ENCODE measurements around the gene OAS3.
"Not testable (repeated sequence)": the region's sequence is repeated elsewhere in the genome, so short reads cannot be mapped to it uniquely, and the experiment has no call there.

OAS3 gene

GRCh38 chr12:112985642-112986290 is 47.5 kb downstream of the OAS3 start:
- no peak overlapping the region for H3K4me3 ChIP-seq (ENCODE audit: low read depth, low read length)
- POLR2A ChIA-PET: no interaction called here
- no peak for DNase-seq (ENCODE audit: low read depth, low spot score)
- no peak for TF ChIP-seq CTCF (IDR thresholded peaks at IDR 0.05; ENCODE audit: insufficient read depth, low read length, missing control alignments)
- CTCF ChIA-PET: no interaction called here

DNA sequence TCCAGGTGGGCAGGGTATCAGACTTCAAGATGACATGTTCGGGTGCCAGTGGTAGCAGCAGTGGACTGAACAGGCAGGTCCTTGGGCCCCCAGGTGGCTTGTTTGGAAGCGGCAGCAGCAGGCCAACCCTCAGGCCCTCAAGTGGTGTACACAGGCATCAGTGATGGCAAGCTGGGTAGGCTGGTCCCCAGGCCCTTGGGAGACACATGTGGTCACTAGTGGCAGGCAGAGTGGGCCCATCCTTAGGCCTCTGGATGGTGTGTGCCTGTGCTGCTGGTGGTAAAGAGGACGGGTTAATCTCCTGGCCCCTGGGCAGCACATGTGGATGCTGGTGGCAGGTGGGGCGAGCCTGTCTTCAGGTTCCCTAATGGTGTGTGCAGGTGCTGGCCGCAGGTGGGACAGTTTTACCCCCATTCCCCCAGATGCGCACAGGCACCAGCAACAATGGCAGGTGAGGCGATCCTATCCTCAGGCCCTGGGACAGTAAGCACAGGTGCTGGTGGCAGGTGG is 48.1 kb downstream of the OAS3 start:
- no peak overlapping the region for H3K4me3 ChIP-seq (ENCODE audit: low read depth, low read length)
- TF ChIP-seq CTCF (IDR thresholded peaks at IDR 0.05; ENCODE audit: insufficient read depth, low read length, missing control alignments): no peak
- DNase-seq (ENCODE audit: low read depth, low spot score): no peak
- POLR2A ChIA-PET: no interaction called here
- CTCF ChIA-PET: no interaction called here

DNA sequence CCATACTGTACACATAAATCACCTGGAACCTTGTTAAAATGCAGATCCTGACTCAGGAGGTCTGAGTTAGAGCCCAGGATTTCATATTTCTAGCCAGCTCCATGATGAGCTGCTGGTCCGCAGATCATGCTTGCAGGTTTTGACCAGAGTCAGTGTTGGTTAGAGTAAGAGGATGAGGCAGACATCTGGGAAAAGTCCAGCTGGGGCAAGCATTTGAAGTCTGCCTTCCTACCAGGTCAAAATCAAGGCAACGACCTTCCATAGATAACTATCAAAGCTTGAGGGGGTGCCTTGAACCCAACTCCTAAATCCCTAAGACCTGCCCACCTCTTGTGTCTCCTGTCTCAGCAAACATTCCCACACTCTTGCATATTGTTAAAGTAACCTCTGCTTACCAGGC is 49.3 kb downstream of the OAS3 start:
- CTCF ChIA-PET: interaction anchor here (1.1 kb wide), 2 partner anchors 42 to 45 kb away, joined by 3 read pairs; no protein-coding TSS in a partner anchor
- POLR2A ChIA-PET: no interaction called here

DNA sequence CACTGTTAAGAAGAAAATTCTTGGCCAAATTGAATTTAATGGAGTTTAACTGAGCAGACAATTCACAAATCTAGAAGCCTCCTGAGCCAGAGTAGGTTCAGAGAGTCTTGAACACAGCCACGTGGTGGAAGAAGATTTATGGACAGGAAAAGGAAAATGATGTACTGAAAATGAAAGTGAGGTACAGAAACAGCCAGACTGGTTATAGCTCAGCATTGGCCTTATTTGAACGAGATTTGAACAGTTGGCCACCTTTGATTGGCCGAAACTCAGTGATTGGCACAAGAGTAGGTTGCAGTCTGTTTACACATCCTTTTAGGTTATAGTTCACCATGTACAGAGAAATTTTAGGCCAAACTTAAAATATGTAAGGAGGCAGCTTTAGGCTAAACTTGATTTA is 50.0 kb downstream of the OAS3 start:
- no peak for TF ChIP-seq CTCF (IDR thresholded peaks at IDR 0.05; ENCODE audit: insufficient read depth, low read length, missing control alignments)
- no peak overlapping the region for H3K4me3 ChIP-seq (ENCODE audit: low read depth, low read length)
- DNase-seq (ENCODE audit: low read depth, low spot score): no peak
- ChIA-PET CTCF (interaction anchor here (1.1 kb wide), 1 partner anchor 42 kb away, joined by 3 read pairs; no protein-coding TSS in a partner anchor), POLR2A (no interaction called here)

More for the DNA sequence above, 49.3 kb downstream of the OAS3 start:
- no peak for DNase-seq (ENCODE audit: low read depth, low spot score)
- no peak for TF ChIP-seq CTCF (IDR thresholded peaks at IDR 0.05; ENCODE audit: insufficient read depth, low read length, missing control alignments)
- no peak overlapping the region for H3K4me3 ChIP-seq (ENCODE audit: low read depth, low read length)

DNA sequence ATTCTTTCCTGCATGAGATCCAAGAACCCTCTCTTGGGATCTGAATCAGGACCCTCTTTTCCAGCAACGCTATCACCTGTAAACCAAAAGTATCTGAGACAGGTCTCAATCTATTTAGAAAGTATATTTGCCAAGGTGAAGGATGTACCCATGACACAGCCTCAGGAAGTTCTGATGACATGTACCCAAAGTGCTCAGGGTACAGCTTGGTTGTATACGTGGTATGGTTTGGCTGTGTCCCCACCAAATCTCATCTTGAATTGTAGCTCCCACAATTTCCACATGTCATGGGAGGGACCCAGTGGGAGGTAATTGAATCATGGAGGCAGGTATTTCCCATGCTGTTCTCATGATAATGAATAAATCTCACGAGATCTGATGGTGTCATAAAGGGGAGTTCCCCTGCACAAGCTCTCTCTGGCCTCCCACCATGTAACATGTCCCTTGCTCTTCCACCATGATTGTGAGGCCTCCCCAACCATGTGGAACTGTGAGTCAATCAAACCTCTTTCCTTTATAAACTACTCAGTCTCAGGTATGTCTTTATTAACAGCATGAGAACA is 50.6 kb downstream of the OAS3 start:
- DNase-seq (ENCODE audit: low read depth, low spot score); H3K4me3 ChIP-seq (ENCODE audit: low read depth, low read length); POLR2A ChIA-PET: not testable (repeated sequence)
- CTCF ChIA-PET: interaction anchor here (1.1 kb wide), 1 partner anchor 41 kb away, joined by 3 read pairs; no protein-coding TSS in a partner anchor

DNA sequence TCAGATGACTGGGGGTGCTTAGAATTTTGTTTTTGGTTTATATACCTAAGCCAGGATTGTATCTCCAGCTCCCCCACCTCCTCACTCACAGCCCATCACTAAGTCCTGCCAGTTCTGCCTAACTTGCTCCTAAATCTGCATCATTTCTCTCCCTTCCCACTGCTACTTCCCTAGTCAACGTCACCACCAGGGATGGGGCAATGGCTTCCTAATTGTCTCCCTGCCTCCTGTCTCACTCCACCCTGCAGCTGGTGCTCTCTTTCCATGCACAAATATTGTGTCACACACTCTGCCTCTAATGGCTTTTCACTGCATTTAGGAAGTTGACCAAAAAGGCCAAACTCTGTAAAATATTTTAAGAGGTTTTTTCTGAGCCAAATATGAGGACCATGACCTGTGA is 51.5 kb downstream of the OAS3 start:
- TF ChIP-seq CTCF (IDR thresholded peaks at IDR 0.05; ENCODE audit: insufficient read depth, low read length, missing control alignments): no peak
- H3K4me3 ChIP-seq (ENCODE audit: low read depth, low read length): no peak overlapping the region
- ChIA-PET CTCF (interaction anchor here (2.0 kb wide), 1 partner anchor 163 kb away, joined by 5 read pairs; no protein-coding TSS in a partner anchor), POLR2A (no interaction called here)
- DNase-seq (ENCODE audit: low read depth, low spot score): no peak
